GM10266 (cell line): ENCODE results near the gene MOCS1.

Experiments used
- DNase-seq: peaks from one replicate; pipeline ENCODE4 v3.0.0; 2012; ENCODE audit errors: extremely low spot score
- TF ChIP-seq, protein P1 (sequence below): IDR thresholded peaks from 2 replicates; pipeline ENCODE4 v1.5.1; 2012; ENCODE audit warnings: mild to moderate bottlenecking, low read depth; ENCODE audit not compliant: control insufficient read depth, insufficient read depth; ENCODE audit errors: missing control alignments

MOCS1 gene

DNA sequence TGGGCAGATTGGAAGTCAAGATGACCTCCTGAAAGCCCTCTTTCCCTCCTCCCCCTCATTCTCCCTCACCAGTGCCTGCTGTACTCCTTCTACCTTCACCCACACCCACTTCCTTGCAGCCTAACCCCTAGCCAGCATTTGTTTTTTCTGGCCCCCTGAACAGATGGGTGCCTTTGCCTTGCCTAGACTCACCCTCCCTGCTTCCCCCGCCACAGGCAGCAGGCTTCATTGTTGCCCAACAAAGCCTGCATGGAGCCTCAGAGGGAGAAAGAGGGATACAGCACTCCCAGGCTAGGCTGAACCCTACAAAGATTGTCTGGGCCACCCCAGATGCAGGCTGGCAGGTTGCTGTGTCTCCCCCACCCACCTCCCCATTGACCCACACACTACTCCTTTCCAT lies 2.7 kb downstream of the MOCS1 start:
- no peak for DNase-seq

DNA sequence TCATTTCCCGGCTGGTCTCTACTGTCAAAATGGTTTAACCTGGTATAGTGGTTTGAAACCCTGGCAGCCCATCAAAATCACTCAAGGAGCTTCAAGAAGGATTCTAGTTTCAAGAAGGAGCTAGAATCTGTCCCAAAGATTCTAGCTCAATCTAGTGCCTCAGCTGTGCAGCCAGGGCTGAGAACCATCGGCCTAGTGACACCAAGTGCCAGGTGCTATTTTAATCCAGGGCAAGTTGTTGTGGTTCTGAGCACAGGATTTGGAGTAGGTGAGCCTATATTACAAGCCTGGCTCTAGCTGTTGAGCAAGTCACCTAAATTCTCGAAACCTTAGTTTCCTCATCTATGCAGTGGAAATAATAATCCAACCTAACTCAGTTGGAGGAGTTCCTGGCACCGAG lies 3.7 kb downstream of the MOCS1 start:
- no peak for DNase-seq
- TF ChIP-seq, protein P1, sequence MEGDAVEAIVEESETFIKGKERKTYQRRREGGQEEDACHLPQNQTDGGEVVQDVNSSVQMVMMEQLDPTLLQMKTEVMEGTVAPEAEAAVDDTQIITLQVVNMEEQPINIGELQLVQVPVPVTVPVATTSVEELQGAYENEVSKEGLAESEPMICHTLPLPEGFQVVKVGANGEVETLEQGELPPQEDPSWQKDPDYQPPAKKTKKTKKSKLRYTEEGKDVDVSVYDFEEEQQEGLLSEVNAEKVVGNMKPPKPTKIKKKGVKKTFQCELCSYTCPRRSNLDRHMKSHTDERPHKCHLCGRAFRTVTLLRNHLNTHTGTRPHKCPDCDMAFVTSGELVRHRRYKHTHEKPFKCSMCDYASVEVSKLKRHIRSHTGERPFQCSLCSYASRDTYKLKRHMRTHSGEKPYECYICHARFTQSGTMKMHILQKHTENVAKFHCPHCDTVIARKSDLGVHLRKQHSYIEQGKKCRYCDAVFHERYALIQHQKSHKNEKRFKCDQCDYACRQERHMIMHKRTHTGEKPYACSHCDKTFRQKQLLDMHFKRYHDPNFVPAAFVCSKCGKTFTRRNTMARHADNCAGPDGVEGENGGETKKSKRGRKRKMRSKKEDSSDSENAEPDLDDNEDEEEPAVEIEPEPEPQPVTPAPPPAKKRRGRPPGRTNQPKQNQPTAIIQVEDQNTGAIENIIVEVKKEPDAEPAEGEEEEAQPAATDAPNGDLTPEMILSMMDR = no peak

More for the DNA sequence above, 2.7 kb downstream of the MOCS1 start:
- TF ChIP-seq, protein P1 = no peak

DNA sequence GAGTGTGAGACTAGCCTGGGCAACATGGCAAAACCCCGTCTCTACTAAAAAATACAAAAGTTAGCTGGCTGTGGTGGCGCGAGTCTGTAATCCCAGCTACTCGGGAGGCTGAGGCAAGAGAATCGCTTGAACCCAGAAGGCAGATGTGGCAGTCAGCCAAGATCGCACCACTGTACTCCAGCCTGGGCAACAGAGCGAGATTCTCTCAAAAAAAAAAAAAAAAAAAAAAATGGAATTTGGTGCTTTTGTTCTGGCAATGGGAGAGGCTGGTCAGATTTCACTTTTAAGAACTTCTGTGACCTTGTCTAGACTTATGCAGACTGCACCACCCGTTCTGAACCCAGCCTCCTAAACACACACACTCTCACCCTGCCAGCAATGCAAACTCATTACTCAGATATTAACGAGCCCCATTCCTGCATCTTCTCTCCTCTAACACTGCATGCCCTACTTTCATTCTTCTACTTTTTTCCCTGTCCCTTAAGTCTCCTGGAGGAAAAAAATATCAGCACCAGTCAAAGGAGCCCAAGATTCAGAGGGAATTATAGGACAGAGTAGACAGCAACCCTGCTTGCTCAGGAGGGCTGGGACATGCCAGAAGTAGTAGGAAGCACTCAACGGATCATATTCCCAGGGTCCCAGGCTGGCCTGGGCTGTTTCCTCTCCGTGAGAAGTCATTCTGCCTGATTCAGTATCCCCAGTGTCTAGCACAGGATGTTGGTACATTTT lies 4.4 kb downstream of the MOCS1 start:
- TF ChIP-seq, protein P1 = no peak
- no peak for DNase-seq

DNA sequence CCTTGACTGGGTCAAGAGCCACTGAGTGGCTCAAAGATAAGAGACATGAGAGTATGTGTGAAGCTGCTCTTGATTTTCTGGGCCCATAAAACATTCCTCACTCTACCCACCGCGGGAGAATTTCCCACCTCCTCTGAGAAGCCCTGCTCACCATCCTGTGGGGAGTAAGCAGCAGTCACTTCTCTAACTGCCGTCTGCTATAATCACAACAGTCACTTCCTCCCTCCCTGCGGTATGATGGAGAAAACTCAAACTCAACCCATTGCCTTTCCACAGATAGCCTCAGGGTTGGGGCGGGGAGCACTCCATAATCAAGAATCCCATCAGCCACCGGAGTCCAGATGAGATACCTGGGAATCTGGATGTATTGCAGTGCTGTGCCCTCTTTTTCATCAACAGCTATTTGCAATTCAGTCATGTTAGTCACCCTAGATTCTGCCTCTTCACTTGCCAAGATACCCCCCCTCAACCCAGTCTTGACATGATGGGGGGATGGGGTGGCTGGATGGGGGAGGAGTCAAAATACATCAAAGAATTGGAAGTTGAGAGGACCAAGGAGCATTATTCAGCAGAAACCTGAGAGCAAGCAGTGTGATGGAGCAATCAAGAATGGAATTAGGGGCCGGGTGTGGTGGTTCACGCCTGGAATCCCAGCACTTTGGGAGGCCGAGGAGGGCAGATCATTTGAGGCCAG lies 5.1 kb downstream of the MOCS1 start:
- no peak for DNase-seq
- TF ChIP-seq, protein P1 = no peak

DNA sequence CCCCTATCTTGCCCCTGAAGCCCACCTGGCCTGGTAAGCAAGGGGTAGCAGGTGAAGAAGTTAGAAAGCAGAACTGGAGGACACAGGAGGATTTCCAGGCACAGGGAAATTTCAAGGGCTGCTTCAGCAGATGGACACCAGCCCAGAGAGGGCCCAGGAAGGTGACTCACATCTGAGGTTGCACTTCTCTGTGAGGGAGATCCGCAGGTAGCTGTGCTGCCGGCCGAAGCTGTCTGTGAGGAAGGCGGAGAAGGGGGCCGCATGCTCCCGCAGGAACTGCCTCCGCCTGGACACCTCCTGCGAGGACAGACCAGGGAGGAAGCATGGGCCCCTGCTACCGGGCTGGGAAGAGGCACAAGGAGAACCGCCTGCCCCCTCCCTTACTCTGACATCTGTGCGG lies 7.1 kb downstream of the MOCS1 start:
- TF ChIP-seq, protein P1 = no peak
- peak; percentile 14 for DNase-seq

DNA sequence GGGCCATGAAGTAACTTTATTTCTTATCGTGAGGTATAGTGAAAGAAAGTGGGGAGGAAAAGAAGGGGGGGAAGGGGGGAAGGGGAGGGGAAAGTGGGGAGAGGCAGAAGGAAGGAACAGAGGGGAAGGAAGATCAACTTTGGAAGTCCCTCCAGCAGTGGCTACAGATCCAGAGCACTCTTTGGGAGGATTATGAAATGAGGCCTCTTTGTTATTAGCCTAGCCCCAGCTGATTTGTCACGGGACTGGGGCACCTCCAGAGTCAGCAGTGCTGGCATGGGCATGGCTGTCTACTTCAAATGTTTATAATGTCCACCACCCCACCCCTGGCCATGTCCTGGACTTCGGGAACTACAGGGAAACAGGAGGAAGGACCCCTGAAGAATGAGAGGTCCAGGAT lies 7.6 kb downstream of the MOCS1 start:
- DNase-seq = peak; percentile 35
- TF ChIP-seq, protein P1 = no peak

DNA sequence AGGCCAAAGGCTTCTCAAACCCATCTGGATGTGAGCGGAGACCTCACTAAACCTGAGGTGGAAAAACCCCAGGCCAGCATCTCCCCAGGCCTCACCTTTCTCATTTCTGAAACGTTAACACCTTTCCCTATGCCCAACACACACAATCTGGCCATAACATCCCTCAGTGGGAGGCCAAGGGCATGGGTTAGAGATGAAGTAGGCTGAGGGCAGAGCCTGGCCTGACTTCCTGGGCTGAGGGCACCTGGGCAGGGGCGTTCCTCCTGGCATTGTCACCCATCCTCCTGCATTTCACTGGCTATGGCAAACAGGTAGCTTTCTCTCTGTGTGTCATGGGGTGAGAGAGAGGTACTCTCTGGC lies 8.4 kb downstream of the MOCS1 start:
- peak; percentile 12 for DNase-seq
- TF ChIP-seq, protein P1 = no peak
